Gastroesophageal sphincter (tissue), 4 donors: ENCODE data around the gene PSD2. TPM values are rescaled to one million over a fixed set of nuclear protein-coding genes. Genes with fewer than 3 reads are reported as not detected.

Experiments
- ATAC-seq: fragments of 150-250 bp; one replicate; pipeline ENCODE4 v1.9.1; 2016; ENCODE audit warnings: mild to moderate bottlenecking, moderate library complexity
- H3K27ac ChIP-seq, 4 donors: fragments of 200-600 bp; sonication (generic) in 3 of 4; 1 replicate in 3 of 4; 2 replicates in 1 of 4; pipeline ENCODE4 v1.5.1; 2016 to 2019
- H3K27me3 ChIP-seq: fragments of 200-600 bp; sonication (generic); one replicate; pipeline ENCODE4 v1.5.1; 2019
- H3K36me3 ChIP-seq, 2 donors: fragments of 200-600 bp; sonication (generic); one replicate each; pipeline ENCODE4 v1.5.1; 2019; ENCODE audit warnings: control low read depth in 1 of 2
- H3K4me1 ChIP-seq, 3 donors: fragments of 200-600 bp; sonication (generic); 1 replicate in 2 of 3; 2 replicates in 1 of 3; pipeline ENCODE4 v1.5.1; 2016 to 2019; ENCODE audit warnings: control low read depth in 2 of 3
- H3K4me3 ChIP-seq, 2 donors: fragments of 200-600 bp; sonication (generic); one replicate each; pipeline ENCODE4 v1.5.1; 2019; ENCODE audit warnings: mild to moderate bottlenecking in 1 of 2, moderate library complexity in 1 of 2
- H3K9me3 ChIP-seq, 3 donors: fragments of 200-600 bp; sonication (generic); one replicate each; pipeline ENCODE4 v1.5.1; 2017 to 2019; ENCODE audit warnings: control low read depth in 2 of 3
- EP300 ChIP-seq: sonication (generic); formaldehyde crosslinking; IDR thresholded peaks from one replicate; pipeline ENCODE4 v1.6.1; 2017; ENCODE audit warnings: antibody characterized with exemption, mild to moderate bottlenecking
- POLR2A ChIP-seq, 2 donors: fragments of 450-650 bp; IDR thresholded peaks; one replicate each; pipeline ENCODE4 v1.6.1; 2017; ENCODE audit warnings: antibody characterized with exemption in 2 of 2, mild to moderate bottlenecking in 2 of 2, moderate library complexity in 1 of 2
- POLR2AphosphoS5 ChIP-seq: sonication (generic); formaldehyde crosslinking; IDR thresholded peaks from one replicate; pipeline ENCODE4 v1.6.1; 2017; ENCODE audit warnings: antibody characterized with exemption
- WGBS, 2 donors: methylation state at CpG; one replicate each; pipeline ENCODE4 v1.1.5; 2018; ENCODE audit warnings: low coverage in 1 of 2; 5-methylcytosine and 5-hydroxymethylcytosine counted together
- total RNA-seq, 4 donors: library from RNA; depleted of rRNA; stranded (reverse); fragments of >200 nt; gene quantifications; one replicate each; pipeline ENCODE4 v1.1.0, GENCODE V29; 2016
- TF ChIP-seq, protein P1 (sequence below), 4 experiments: fragments of 200-600 bp in 2 of 4; fragments of 450-650 bp in 2 of 4; sonication (generic) in 1 of 4; IDR thresholded peaks; one replicate each; pipeline ENCODE4 v1.5.1; 2017 to 2019; ENCODE audit warnings: antibody characterized with exemption in 4 of 4, mild to moderate bottlenecking in 2 of 4, moderate library complexity in 2 of 4

The PSD2 gene
- total RNA-seq, 4 donors from 2014 or later, result 0.13 to 0.16 TPM; not detected in 2

DNA sequence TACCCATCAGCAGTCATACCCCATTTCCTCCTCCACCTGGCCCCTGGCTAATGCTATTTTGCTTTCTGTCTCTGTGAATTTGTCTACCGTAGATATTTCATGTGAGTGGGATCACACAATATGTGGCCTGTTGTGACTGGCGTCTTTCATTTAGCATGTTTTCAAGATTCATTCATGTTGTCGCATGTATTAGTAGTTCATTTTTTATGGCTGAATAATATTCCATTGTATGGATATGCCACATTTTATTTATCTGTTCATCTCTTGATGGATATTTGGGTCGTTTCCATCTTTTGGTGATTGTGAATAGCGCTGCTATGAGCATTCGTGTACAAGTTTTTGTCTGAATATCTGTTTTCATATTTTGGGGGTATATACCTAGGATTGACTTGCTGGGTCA lies 33.9 kb downstream of the PSD2 start:
- no peaks in the 10 kb centered on the region for H3K4me1 ChIP-seq
- WGBS, 2 donors, result 71 to 80% methylated on average over 4 to 6 of the region's 6 CpGs
- no peaks in the 10 kb centered on the region for H3K36me3 ChIP-seq
- no peak overlapping the region for H3K4me3 ChIP-seq
- no peak for ATAC-seq
- no peaks in the 10 kb centered on the region for H3K27me3 ChIP-seq
- no peak overlapping the region for H3K27ac ChIP-seq
- no peak for TF ChIP-seq POLR2AphosphoS5
- TF ChIP-seq, protein P1, sequence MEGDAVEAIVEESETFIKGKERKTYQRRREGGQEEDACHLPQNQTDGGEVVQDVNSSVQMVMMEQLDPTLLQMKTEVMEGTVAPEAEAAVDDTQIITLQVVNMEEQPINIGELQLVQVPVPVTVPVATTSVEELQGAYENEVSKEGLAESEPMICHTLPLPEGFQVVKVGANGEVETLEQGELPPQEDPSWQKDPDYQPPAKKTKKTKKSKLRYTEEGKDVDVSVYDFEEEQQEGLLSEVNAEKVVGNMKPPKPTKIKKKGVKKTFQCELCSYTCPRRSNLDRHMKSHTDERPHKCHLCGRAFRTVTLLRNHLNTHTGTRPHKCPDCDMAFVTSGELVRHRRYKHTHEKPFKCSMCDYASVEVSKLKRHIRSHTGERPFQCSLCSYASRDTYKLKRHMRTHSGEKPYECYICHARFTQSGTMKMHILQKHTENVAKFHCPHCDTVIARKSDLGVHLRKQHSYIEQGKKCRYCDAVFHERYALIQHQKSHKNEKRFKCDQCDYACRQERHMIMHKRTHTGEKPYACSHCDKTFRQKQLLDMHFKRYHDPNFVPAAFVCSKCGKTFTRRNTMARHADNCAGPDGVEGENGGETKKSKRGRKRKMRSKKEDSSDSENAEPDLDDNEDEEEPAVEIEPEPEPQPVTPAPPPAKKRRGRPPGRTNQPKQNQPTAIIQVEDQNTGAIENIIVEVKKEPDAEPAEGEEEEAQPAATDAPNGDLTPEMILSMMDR (IDR thresholded peaks at IDR 0.05), result no peak
- TF ChIP-seq EP300, result no peak
- no peak for TF ChIP-seq POLR2A (IDR thresholded peaks at IDR 0.05)
- no peaks in the 10 kb centered on the region for H3K9me3 ChIP-seq

DNA sequence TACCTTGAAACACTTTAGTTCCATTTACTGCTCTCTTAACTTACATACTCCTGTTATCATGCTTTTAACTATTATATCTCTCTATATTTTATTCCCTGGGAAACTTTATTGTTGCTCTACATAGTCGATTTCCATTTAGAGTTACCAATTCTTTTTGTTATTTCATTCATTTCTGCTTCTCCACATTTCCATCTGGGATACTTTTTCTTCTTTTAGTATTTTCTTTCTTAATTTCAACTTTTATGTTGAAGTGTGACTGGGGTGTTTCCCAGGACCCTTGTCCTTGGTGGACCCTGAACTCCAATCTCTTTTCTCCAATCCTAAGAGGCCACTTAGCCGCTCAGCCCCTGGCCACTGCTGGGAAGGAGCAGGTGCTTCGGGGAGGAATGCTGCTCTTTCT lies 36.0 kb downstream of the PSD2 start:
- H3K27ac ChIP-seq, result no peak overlapping the region
- TF ChIP-seq EP300, result no peak
- no peak for TF ChIP-seq POLR2AphosphoS5
- TF ChIP-seq, protein P1 (IDR thresholded peaks at IDR 0.05), result no peak
- no peak for TF ChIP-seq POLR2A (IDR thresholded peaks at IDR 0.05)
- no peak for ATAC-seq
- H3K4me1 ChIP-seq, result no peaks in the 10 kb centered on the region
- no peaks in the 10 kb centered on the region for H3K36me3 ChIP-seq
- WGBS, 2 donors, result 47 to 55% methylated on average over 2 to 3 of the region's 3 CpGs
- H3K4me3 ChIP-seq, result no peak overlapping the region
- H3K27me3 ChIP-seq, result peaks cover 18% of the 10 kb centered on the region
- H3K9me3 ChIP-seq, result no peaks in the 10 kb centered on the region

DNA sequence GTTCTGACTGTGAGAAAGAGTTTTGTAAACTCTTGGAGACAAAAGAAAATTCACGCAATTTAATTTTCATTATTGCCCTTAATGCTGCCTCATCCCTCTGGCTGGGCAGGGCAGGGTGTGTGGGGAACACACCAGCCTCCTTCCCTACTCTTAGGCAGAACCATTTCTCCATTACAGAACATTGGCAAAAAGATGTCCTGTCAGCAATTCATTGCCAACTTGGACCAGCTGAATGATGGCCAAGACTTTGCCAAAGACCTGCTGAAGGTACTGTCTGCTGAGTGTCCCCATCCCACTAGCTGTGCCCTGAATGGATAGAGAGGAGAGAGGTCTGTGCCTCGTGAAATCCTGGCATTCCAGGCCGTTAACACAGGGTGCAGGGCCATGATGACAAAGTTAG lies 37.9 kb downstream of the PSD2 start:
- H3K4me1 ChIP-seq, result no peaks in the 10 kb centered on the region
- no peaks in the 10 kb centered on the region for H3K36me3 ChIP-seq
- no peak overlapping the region for H3K27ac ChIP-seq
- 60% methylated on average over 1 of the region's 3 CpGs; no CpG with 5 or more reads in 1 of the 2 donors for WGBS, 2 donors
- H3K27me3 ChIP-seq, result peaks cover 25% of the 10 kb centered on the region
- TF ChIP-seq POLR2AphosphoS5 (no peak), POLR2A (IDR thresholded peaks at IDR 0.05) (no peak), EP300 (no peak)
- TF ChIP-seq, protein P1 (IDR thresholded peaks at IDR 0.05), result no peak
- ATAC-seq, result no peak
- H3K4me3 ChIP-seq, result no peak overlapping the region
- no peaks in the 10 kb centered on the region for H3K9me3 ChIP-seq

DNA sequence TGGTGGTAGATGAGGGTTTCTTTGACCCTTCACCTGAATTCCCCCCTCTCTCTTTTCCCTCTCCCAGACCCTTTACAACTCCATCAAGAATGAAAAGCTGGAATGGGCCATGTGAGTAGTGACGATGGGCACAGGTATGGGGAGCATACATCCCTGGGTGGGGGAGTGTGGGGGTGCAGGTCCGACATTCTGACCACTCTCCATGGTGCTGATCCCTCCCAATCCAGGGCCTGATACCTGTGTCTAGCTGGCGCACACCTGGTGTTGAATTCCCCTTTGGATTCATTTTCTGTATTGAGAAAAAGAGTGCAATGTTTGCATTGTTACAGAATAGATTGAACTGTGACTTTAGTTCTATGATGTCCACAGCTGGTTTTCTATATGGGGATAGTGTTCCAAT lies 40.0 kb downstream of the PSD2 start:
- TF ChIP-seq POLR2A (IDR thresholded peaks at IDR 0.05), result no peak
- TF ChIP-seq EP300, result no peak
- TF ChIP-seq, protein P1 (IDR thresholded peaks at IDR 0.05), result no peak
- no peak for TF ChIP-seq POLR2AphosphoS5
- ATAC-seq, result no peak
- WGBS, 2 donors, result 33% methylated on average over 2 of the region's 3 CpGs; no CpG with 5 or more reads in 1 of the 2 donors

DNA sequence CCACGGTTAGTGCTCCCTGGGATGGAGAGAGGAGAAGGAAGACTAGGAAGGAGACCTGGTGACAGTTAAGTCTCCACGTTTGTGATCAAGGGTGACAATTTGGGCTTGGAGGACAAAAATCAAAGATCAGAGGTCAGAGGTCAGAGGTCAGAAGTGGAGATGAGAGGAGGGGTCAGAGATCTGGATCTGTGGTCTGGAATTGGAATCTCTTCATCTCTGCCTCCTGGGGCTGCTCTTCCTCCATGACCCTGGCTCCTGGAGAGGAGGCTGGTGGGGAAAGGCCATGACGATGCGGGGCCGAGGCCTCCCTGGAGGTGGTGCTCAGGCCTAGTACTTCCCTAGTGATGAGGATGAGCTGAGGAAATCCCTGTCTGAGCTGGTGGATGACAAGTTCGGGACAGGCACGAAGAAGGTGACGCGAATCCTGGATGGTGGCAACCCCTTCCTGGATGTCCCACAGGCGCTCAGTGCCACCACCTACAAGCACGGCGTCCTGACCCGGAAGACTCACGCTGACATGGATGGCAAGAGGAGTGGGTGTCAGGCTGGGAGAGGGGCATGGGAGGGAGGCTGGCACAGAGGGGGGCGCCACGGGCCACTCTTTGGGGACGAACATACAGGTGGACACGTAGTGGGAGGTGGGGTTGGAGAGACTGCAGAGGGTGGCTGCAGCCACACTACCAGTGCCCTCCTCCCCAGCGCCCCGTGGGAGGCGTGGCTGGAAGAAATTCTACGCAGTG lies 41.0 kb downstream of the PSD2 start:
- no peak overlapping the region for H3K4me3 ChIP-seq
- WGBS, 2 donors, result 90 to 100% methylated on average over 1 to 2 of the region's 22 CpGs
- H3K27ac ChIP-seq, result no peak overlapping the region
- H3K36me3 ChIP-seq, result no peaks in the 10 kb centered on the region
- peaks cover 25% of the 10 kb centered on the region for H3K27me3 ChIP-seq
- no peaks in the 10 kb centered on the region for H3K9me3 ChIP-seq
- H3K4me1 ChIP-seq, result no peaks in the 10 kb centered on the region
- peak; percentile 13 for ATAC-seq
- no peak for TF ChIP-seq EP300
- TF ChIP-seq POLR2A (IDR thresholded peaks at IDR 0.05), result no peak

More for the DNA sequence above, 40.0 kb downstream of the PSD2 start:
- no peak overlapping the region for H3K27ac ChIP-seq
- H3K36me3 ChIP-seq, result no peaks in the 10 kb centered on the region
- H3K4me3 ChIP-seq, result no peak overlapping the region
- no peaks in the 10 kb centered on the region for H3K9me3 ChIP-seq
- no peaks in the 10 kb centered on the region for H3K4me1 ChIP-seq
- H3K27me3 ChIP-seq, result peaks cover 25% of the 10 kb centered on the region
